H1 (cell line): Measurements from ENCODE around the gene ZNF622. TPM values are rescaled to one million over a fixed set of nuclear protein-coding genes. Genes with fewer than 3 reads are reported as not detected.

Source experiments
- CTCF ChIA-PET: fragments of 300-600 bp; sonication (Branson Sonifier 250); formaldehyde crosslinking; loops from one replicate; lab custom pipeline; 2021; ENCODE audit not compliant: partially characterized antibody; lab: Charles Lee
- POLR2A ChIA-PET: fragments of 300-600 bp; sonication (Branson Sonifier 250); formaldehyde crosslinking; loops from one replicate; lab custom pipeline; 2021; ENCODE audit warnings: inconsistent platforms; ENCODE audit not compliant: partially characterized antibody; lab: Charles Lee
- DNase-seq, 2 experiments: peaks; one replicate each; pipeline versions ENCODE4 v3.0.0 to v3.0.0-alpha.2; 2010 to 2022; ENCODE audit warnings: low spot score in 2 of 2, low read depth in 1 of 2, mixed read lengths in 1 of 2
- FAIRE-seq: peaks from 2 replicates; lab custom pipeline; 2011; peaks lifted over from hg19 to GRCh38; lab: Jason Lieb, UNC
- H2AFZ ChIP-seq: 2 replicates; pipeline ENCODE4 v1.8.1; 2012; ENCODE audit warnings: low read length, inconsistent platforms
- H2AK5ac ChIP-seq: 2 replicates; pipeline ENCODE4 v1.6.1; 2013; ENCODE audit warnings: low read depth, low read length
- H2BK120ac ChIP-seq: replicated peaks from 2 replicates; pipeline ENCODE3; 2013; ENCODE audit warnings: low read depth, low read length, inconsistent platforms
- H2BK12ac ChIP-seq: 2 replicates; pipeline ENCODE4 v1.6.1; 2013; ENCODE audit warnings: low read depth, low read length
- H2BK15ac ChIP-seq: 2 replicates; pipeline ENCODE4 v1.6.1; 2013; ENCODE audit warnings: low read length
- H2BK20ac ChIP-seq: 2 replicates; pipeline ENCODE4 v1.6.1; 2013; ENCODE audit warnings: low read length
- H2BK5ac ChIP-seq: 2 replicates; pipeline ENCODE4 v1.6.1; 2013; ENCODE audit warnings: low read depth, low read length
- H3K14ac ChIP-seq: 2 replicates; pipeline ENCODE4 v1.6.1; 2013; ENCODE audit warnings: inconsistent platforms; ENCODE audit not compliant: insufficient read length
- H3K18ac ChIP-seq: 2 replicates; pipeline ENCODE4 v1.6.1; 2013; ENCODE audit warnings: low read length; ENCODE audit errors: extremely low read depth
- H3K23ac ChIP-seq: 2 replicates; pipeline ENCODE4 v1.6.1; 2013; ENCODE audit warnings: inconsistent platforms; ENCODE audit not compliant: insufficient read length
- H3K23me2 ChIP-seq: 2 replicates; pipeline ENCODE4 v1.6.1; 2013; ENCODE audit warnings: low read depth, low read length
- H3K27ac ChIP-seq: 2 replicates; pipeline ENCODE4 v1.6.1; 2011; ENCODE audit warnings: low read depth, low read length, inconsistent platforms
- H3K27me3 ChIP-seq, 4 experiments: replicated peaks in 1 of 4; 1 replicate in 1 of 4; 2 replicates in 3 of 4; pipeline versions ENCODE4 v1.6.1 to v1.8.1; 2011 to 2013; ENCODE audit warnings: low read length in 3 of 4, mild to moderate bottlenecking in 3 of 4, inconsistent platforms in 2 of 4, mixed read lengths in 2 of 4, moderate library complexity in 1 of 4; ENCODE audit not compliant: control insufficient read depth in 3 of 4, insufficient read depth in 3 of 4; ENCODE audit errors: extremely low read depth in 1 of 4
- H3K36me3 ChIP-seq, 4 experiments: 2 replicates each; pipeline versions ENCODE4 v1.6.1 to v1.8.1; 2011 to 2013; ENCODE audit warnings: mild to moderate bottlenecking in 4 of 4, low read length in 3 of 4, moderate library complexity in 2 of 4, control low read depth in 1 of 4, inconsistent platforms in 1 of 4; ENCODE audit not compliant: insufficient read depth in 4 of 4, control insufficient read depth in 2 of 4
- H3K4ac ChIP-seq: replicated peaks from 2 replicates; pipeline ENCODE3; 2013; ENCODE audit warnings: low read length, low read depth, mixed read lengths, inconsistent platforms; ENCODE audit not compliant: insufficient read length
- H3K4me1 ChIP-seq, 4 experiments: replicated peaks in 1 of 4; 1 replicate in 1 of 4; 2 replicates in 3 of 4; pipeline versions ENCODE4 v1.6.1 to v1.8.1; 2011 to 2013; ENCODE audit warnings: low read length in 3 of 4, inconsistent platforms in 2 of 4, mixed read lengths in 1 of 4; ENCODE audit not compliant: insufficient read depth in 4 of 4, control insufficient read depth in 3 of 4
- H3K4me2 ChIP-seq, 2 experiments: 2 replicates each; pipeline versions ENCODE4 v1.6.1 to v1.8.1; 2011 to 2013; ENCODE audit warnings: low read depth in 2 of 2, low read length in 2 of 2, control low read depth in 1 of 2, inconsistent platforms in 1 of 2, mild to moderate bottlenecking in 1 of 2; ENCODE audit not compliant: insufficient read depth in 1 of 2
- H3K4me3 ChIP-seq, 4 experiments: fragments of 200-600, 300-600 bp in 1 of 4; sonication (generic), shearing (Covaris generic), sonication (Bioruptor Twin) in 1 of 4; 2 replicates each; pipeline versions ENCODE4 v1.5.1 to v1.8.1; 2011 to 2016; ENCODE audit warnings: low read length in 4 of 4, low read depth in 3 of 4, control low read depth in 2 of 4, inconsistent platforms in 2 of 4, mild to moderate bottlenecking in 2 of 4, mixed read lengths in 1 of 4, moderate library complexity in 1 of 4; ENCODE audit not compliant: insufficient read depth in 2 of 4; ENCODE audit errors: extremely low read depth in 1 of 4
- H3K56ac ChIP-seq: replicated peaks from 2 replicates; pipeline ENCODE3; 2013; ENCODE audit warnings: low read depth, mild to moderate bottlenecking, mixed read lengths, low read length, inconsistent platforms; ENCODE audit not compliant: insufficient read length
- H3K79me1 ChIP-seq: 2 replicates; pipeline ENCODE4 v1.6.1; 2013; ENCODE audit warnings: low read depth, low read length, control low read depth
- H3K79me2 ChIP-seq, 2 experiments: 2 replicates each; pipeline versions ENCODE4 v1.6.1 to v1.8.1; 2012 to 2013; ENCODE audit warnings: low read length in 2 of 2, mild to moderate bottlenecking in 2 of 2, inconsistent platforms in 1 of 2; ENCODE audit not compliant: insufficient read depth in 2 of 2, control insufficient read depth in 1 of 2
- H3K9ac ChIP-seq, 4 experiments: replicated peaks in 1 of 4; 1 replicate in 1 of 4; 2 replicates in 3 of 4; pipeline versions ENCODE4 v1.6.1 to v1.8.1; 2011 to 2013; ENCODE audit warnings: low read depth in 3 of 4, low read length in 3 of 4, control low read depth in 2 of 4, mild to moderate bottlenecking in 2 of 4, moderate library complexity in 2 of 4, inconsistent platforms in 1 of 4; ENCODE audit errors: extremely low read depth in 1 of 4
- H3K9me3 ChIP-seq, 2 experiments: 2 replicates each; pipeline versions ENCODE4 v1.6.1 to v1.8.1; 2012 to 2013; ENCODE audit warnings: mild to moderate bottlenecking in 2 of 2, moderate library complexity in 2 of 2, control low read depth in 1 of 2, inconsistent platforms in 1 of 2, low read depth in 1 of 2, low read length in 1 of 2, mixed read lengths in 1 of 2; ENCODE audit not compliant: insufficient read depth in 2 of 2
- H4K20me1 ChIP-seq, 2 experiments: replicated peaks in 1 of 2; 2 replicates each; pipeline versions ENCODE3 to v1.8.1; 2011 to 2013; ENCODE audit warnings: inconsistent platforms in 2 of 2, low read length in 2 of 2, mild to moderate bottlenecking in 1 of 2; ENCODE audit not compliant: insufficient read depth in 2 of 2, control insufficient read depth in 1 of 2
- H4K5ac ChIP-seq: 2 replicates; pipeline ENCODE4 v1.6.1; 2013; ENCODE audit warnings: low read length, low read depth, mixed read lengths, inconsistent platforms; ENCODE audit not compliant: insufficient read length
- H4K8ac ChIP-seq: 2 replicates; pipeline ENCODE4 v1.8.0; 2013; ENCODE audit warnings: mild to moderate bottlenecking, moderate library complexity, low read length, inconsistent platforms; ENCODE audit not compliant: insufficient read depth; ENCODE audit errors: extremely low read depth
- H4K91ac ChIP-seq: replicated peaks from 2 replicates; pipeline ENCODE3; 2013; ENCODE audit warnings: low read length, mixed read lengths, inconsistent platforms; ENCODE audit not compliant: insufficient read length
- HDAC6 ChIP-seq: IDR thresholded peaks from one replicate; pipeline ENCODE4 v1.7.1; 2012; ENCODE audit warnings: low read depth, mild to moderate bottlenecking, inconsistent platforms, low read length, moderate library complexity
- POLR2AphosphoS5 ChIP-seq: IDR thresholded peaks from 2 replicates; pipeline ENCODE4 v1.6.1; 2011; ENCODE audit warnings: low read depth, low read length
- SAP30 ChIP-seq: fragments of 300-600 bp; sonication (generic); IDR thresholded peaks from 2 replicates; pipeline ENCODE4 v1.7.1; 2012; ENCODE audit warnings: low read length, moderate library complexity, mild to moderate bottlenecking, inconsistent platforms; ENCODE audit not compliant: insufficient read depth, insufficient replicate concordance
- WGBS, 2 experiments: shearing (Covaris generic) in 1 of 2; methylation state at CpG; one replicate each; pipeline versions ENCODE4 v1.1.6 to v1.1.7; 2013 to 2015; ENCODE audit warnings: low lambda C conversion rate in 2 of 2, mixed read lengths in 2 of 2, inconsistent platforms in 1 of 2, low coverage in 1 of 2, missing lambda C conversion rate in 1 of 2; ENCODE audit not compliant: insufficient replicate concordance in 2 of 2, insufficient coverage in 1 of 2, insufficient read length in 1 of 2; ENCODE audit errors: extremely low coverage in 1 of 2, missing lambda C conversion rate in 1 of 2; 5-methylcytosine and 5-hydroxymethylcytosine counted together
- polyA plus RNA-seq, 7 experiments: library from polyadenylated mRNA; depleted of rRNA in 3 of 7; stranded (reverse) in 5 of 7; unstranded in 2 of 7; fragments of >200 nt in 5 of 7; fragments of 200-250 nt in 2 of 7; gene quantifications; 1 replicate in 5 of 7; 2 replicates in 1 of 7; 4 replicates in 1 of 7; pipeline versions ENCODE4 v1.2.1 to v1.2.3, GENCODE V29; 2011 to 2013; ENCODE audit warnings: missing spikeins in 2 of 7, mixed read lengths in 2 of 7
- total RNA-seq: library from RNA; stranded (reverse); fragmentation: NEBNext Ultra II Directional; extraction: Animal tissue kit (Norgen Biotek cat#: 25700); gene quantifications from 2 replicates; pipeline ENCODE4 v1.2.1, GENCODE V29; 2021

ZNF622 gene
- total and polyA plus RNA-seq, 2 of the 8 experiments (the other 6 are each of a cell fraction or from before 2014, with no cell fraction given) = 8.8 to 30.8 TPM

DNA sequence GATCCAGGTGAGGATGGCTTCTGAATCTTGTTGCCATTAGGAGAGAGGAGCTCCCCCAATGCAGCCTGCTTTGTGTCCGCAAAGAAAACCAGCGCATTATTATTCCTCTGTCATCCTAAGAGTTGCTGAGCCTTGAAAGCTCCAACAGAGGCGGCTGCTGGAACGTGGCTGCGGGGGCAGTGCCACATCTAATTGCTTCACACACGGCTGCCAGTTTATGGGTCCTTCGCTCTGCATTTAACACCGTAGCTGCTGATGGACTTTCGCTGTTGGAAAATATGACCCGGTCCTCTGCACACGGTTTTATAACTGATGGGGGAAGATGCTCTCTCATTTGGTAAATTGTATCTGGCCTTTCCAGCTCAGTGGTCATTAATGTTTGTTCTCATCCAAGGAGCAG, 38.0 kb downstream of the ZNF622 start:
- Histone ChIP-seq H3K27me3 (no peaks in the 10 kb centered on the region), H3K4me3 (no peak overlapping the region), H2BK12ac (no peak overlapping the region), H2BK120ac (no peak overlapping the region), H3K4ac (no peak overlapping the region), H3K9ac (no peak overlapping the region), H3K4me2 (no peak overlapping the region), H4K5ac (no peak overlapping the region), H2AK5ac (no peak overlapping the region), H2BK20ac (no peak overlapping the region), H2BK15ac (no peak overlapping the region), H3K23ac (no peak overlapping the region), H4K91ac (no peak overlapping the region), H3K9me3 (no peaks in the 10 kb centered on the region), H3K79me1 (no peaks in the 10 kb centered on the region), H3K79me2 (no peaks in the 10 kb centered on the region), H2BK5ac (no peak overlapping the region), H3K27ac (no peak overlapping the region), H2AFZ (no peak overlapping the region; the same call in 1 of the 2 replicates), H3K36me3 (no peaks in the 10 kb centered on the region; a peak in 1 of 8 replicates), H3K56ac (no peak overlapping the region), H4K20me1 (no peaks in the 10 kb centered on the region), H3K18ac (no peak overlapping the region), H3K14ac (no peak overlapping the region), H3K23me2 (no peaks in the 10 kb centered on the region), H3K4me1 (peaks cover 2 to 16% (median 5%) of the 10 kb centered on the region in 4 experiments; a peak in 6 of 7 replicates), H4K8ac (no peak overlapping the region)
- DNase-seq (no peak), FAIRE-seq (no peak)
- 78% methylated on average over 11 of the region's 11 CpGs; no CpG with 5 or more reads in 1 of the 2 experiments for WGBS, 2 experiments
- ChIA-PET POLR2A (interaction anchor here (1.0 to 1.7 kb wide), 2 partner anchors 9 to 10 kb away, joined by 3 to 5 read pairs; no protein-coding TSS in a partner anchor), CTCF (interaction anchor here (1.0 to 2.7 kb wide), 8 partner anchors 10 to 274 kb away, joined by 3 to 17 read pairs (median 4); no protein-coding TSS in a partner anchor)
- TF ChIP-seq SAP30 = no peak
- no peak for TF ChIP-seq HDAC6
- TF ChIP-seq POLR2AphosphoS5 = no peak
